Activated CD4-positive, alpha-beta T cell treated with anti-CD3 and anti-CD28 coated beads, Interleukin-2, amount 50 U/mL, for 24 hours (primary cell): ENCODE data around the gene GGACT.

Experiments
- DNase-seq, 2 donors: peaks; one replicate each; pipeline ENCODE4 v3.0.0-alpha.2; 2020; ENCODE audit warnings: low read depth in 1 of 2, low spot score in 1 of 2

Gene GGACT

GRCh38 chr13:100483139-100483538, 105.5 kb downstream of the GGACT start:
- no peak for DNase-seq

- DNase-seq: no peak
Measured at GRCh38 chr13:100480676-100481075, 107.9 kb downstream of the GGACT start.
